ENCODE data around the gene AKNA. TPM values are rescaled to one million over a fixed set of nuclear protein-coding genes. Genes with fewer than 3 reads are reported as not detected.

AKNA gene
- polyA plus RNA-seq, 1 of the 3 experiments (the other 2 are of a cell fraction) = 0.84 TPM

GRCh38 chr9:114318416-114318815 lies 69.4 kb downstream of the AKNA start:
- Histone ChIP-seq H3K9ac (no peak overlapping the region), H3K9me3 (no peaks in the 10 kb centered on the region), H3K4me2 (no peak overlapping the region), H3K27me3 (ENCODE audit: insufficient read depth) (no peaks in the 10 kb centered on the region), H3K4me1 (ENCODE audit: control insufficient read depth in 1 of 2, insufficient read depth in 2 of 2, low read depth in 1 of 2, low read length in 1 of 2) (peaks cover 0 to 3% of the 10 kb centered on the region in 2 experiments; a peak in 2 of 4 replicates), H3K9me2 (no peaks in the 10 kb centered on the region), H3K27ac (ENCODE audit: low read depth in 2 of 2, low read length in 1 of 2) (no peak overlapping the region), H2AFZ (ENCODE audit: low read depth) (no peak overlapping the region), H3K4me3 (ENCODE audit: low read depth in 2 of 2, low read length in 1 of 2) (no peak overlapping the region), H3F3A (replicated peaks; ENCODE audit: insufficient read depth) (peaks cover 7% of the 10 kb centered on the region), H3K79me2 (ENCODE audit: insufficient read depth) (no peaks in the 10 kb centered on the region), H3K36me3 (replicated peaks in 1 of 2; ENCODE audit: control insufficient read depth in 1 of 2, insufficient read depth in 2 of 2, low read length in 1 of 2) (no peaks in the 10 kb centered on the region), H4K20me1 (ENCODE audit: insufficient read depth) (no peaks in the 10 kb centered on the region)
- ChIA-PET POLR2A (no interaction called here), CTCF (no interaction called here)
- no peak for TF ChIP-seq MEF2A (IDR thresholded peaks at IDR 0.05; ENCODE audit: borderline replicate concordance, low read depth)
- no peak for TF ChIP-seq TEAD4 (IDR thresholded peaks at IDR 0.05; ENCODE audit: borderline replicate concordance, insufficient read depth)
- no peak for TF ChIP-seq FOSL2 (IDR thresholded peaks at IDR 0.05; ENCODE audit: borderline replicate concordance, low read depth)
- no peak for TF ChIP-seq RCOR1 (IDR thresholded peaks at IDR 0.05; ENCODE audit: low read length)
- no peak for TF ChIP-seq PBX3 (IDR thresholded peaks at IDR 0.05)
- no peak for TF ChIP-seq SMC3 (IDR thresholded peaks at IDR 0.05; ENCODE audit: low read depth, low read length)
- TF ChIP-seq ELF1 (IDR thresholded peaks at IDR 0.05) = no peak
- TF ChIP-seq USF2 (IDR thresholded peaks at IDR 0.05; ENCODE audit: borderline replicate concordance, low read depth, low read length) = no peak
- no peak for TF ChIP-seq SIN3A (IDR thresholded peaks at IDR 0.05; ENCODE audit: borderline replicate concordance, low read depth, low read length)
- TF ChIP-seq POLR2AphosphoS5 (IDR thresholded peaks at IDR 0.05; ENCODE audit: low read depth, low read length) = no peak
- TF ChIP-seq NRF1 (IDR thresholded peaks at IDR 0.05; ENCODE audit: low read depth, low read length) = no peak
- TF ChIP-seq EP300 (IDR thresholded peaks at IDR 0.05; ENCODE audit: borderline replicate concordance in 1 of 2, low read depth in 1 of 2, low read length in 1 of 2) = no peak
- no peak for TF ChIP-seq FOXJ3 (CRISPR knock-in tag; IDR thresholded peaks at IDR 0.05)
- no peak for TF ChIP-seq IRF3 (IDR thresholded peaks at IDR 0.05; ENCODE audit: low read depth, low read length)
- TF ChIP-seq RFX5 (IDR thresholded peaks at IDR 0.05; ENCODE audit: low read length) = no peak
- no peak for TF ChIP-seq MAX (IDR thresholded peaks at IDR 0.05; ENCODE audit: low read depth)
- TF ChIP-seq TAF1 (IDR thresholded peaks at IDR 0.05; ENCODE audit: borderline replicate concordance, low read depth, low read length) = no peak
- TF ChIP-seq GATA2 (CRISPR knock-in tag; IDR thresholded peaks at IDR 0.05) = no peak
- TF ChIP-seq FOXM1 (IDR thresholded peaks at IDR 0.05; ENCODE audit: low read depth) = no peak
- DNase-seq = no peak
- 95% methylated on average over 8 of the region's 8 CpGs for WGBS (ENCODE audit: low lambda C conversion rate)
